OCI-LY3 (cell line): ENCODE data around the gene ZSCAN21.

Source experiments
- EZH2phosphoT487 ChIP-seq: fragments of 200-600 bp; shearing (Covaris generic); IDR thresholded peaks from 2 replicates; pipeline ENCODE4 v1.6.1; 2018; ENCODE audit warnings: antibody characterized with exemption, mixed run types, low read depth
- TF ChIP-seq, protein P1 (sequence below): fragments of 200-600, 300-600 bp; sonication (generic); IDR thresholded peaks from 2 replicates; pipeline ENCODE4 v1.5.1; 2014; ENCODE audit warnings: antibody characterized with exemption, low read length, low read depth

DNA sequence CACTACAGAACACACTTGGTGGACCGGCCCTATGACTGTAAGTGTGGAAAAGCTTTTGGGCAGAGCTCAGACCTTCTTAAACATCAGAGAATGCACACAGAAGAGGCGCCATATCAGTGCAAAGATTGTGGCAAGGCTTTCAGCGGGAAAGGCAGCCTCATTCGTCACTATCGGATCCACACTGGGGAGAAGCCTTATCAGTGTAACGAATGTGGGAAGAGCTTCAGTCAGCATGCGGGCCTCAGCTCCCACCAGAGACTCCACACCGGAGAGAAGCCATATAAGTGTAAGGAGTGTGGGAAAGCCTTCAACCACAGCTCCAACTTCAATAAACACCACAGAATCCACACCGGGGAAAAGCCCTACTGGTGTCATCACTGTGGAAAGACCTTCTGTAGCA lies 14.6 kb downstream of the ZSCAN21 start:
- TF ChIP-seq, protein P1, sequence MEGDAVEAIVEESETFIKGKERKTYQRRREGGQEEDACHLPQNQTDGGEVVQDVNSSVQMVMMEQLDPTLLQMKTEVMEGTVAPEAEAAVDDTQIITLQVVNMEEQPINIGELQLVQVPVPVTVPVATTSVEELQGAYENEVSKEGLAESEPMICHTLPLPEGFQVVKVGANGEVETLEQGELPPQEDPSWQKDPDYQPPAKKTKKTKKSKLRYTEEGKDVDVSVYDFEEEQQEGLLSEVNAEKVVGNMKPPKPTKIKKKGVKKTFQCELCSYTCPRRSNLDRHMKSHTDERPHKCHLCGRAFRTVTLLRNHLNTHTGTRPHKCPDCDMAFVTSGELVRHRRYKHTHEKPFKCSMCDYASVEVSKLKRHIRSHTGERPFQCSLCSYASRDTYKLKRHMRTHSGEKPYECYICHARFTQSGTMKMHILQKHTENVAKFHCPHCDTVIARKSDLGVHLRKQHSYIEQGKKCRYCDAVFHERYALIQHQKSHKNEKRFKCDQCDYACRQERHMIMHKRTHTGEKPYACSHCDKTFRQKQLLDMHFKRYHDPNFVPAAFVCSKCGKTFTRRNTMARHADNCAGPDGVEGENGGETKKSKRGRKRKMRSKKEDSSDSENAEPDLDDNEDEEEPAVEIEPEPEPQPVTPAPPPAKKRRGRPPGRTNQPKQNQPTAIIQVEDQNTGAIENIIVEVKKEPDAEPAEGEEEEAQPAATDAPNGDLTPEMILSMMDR: no peak
- TF ChIP-seq EZH2phosphoT487: no peak
